Stimulated activated naive B cell treated with anti-CD40 and anti-IgM and Interleukin-4, amounts not matched to agents 10 μg/mL and 1 μg/mL and 100 μg/mL, for 72 hours (primary cell): ENCODE measurements around the gene PAPPA.
A peak's percentile ranks its signal among the peaks of the same experiment; 100 is the strongest.

ENCODE experiments used
- ATAC-seq, 2 donors: fragments of 150-1000 bp; cut with Tn5 transposase; replicated peaks; 2 replicates each; pipeline ENCODE4 v1.10.0; 2021; ENCODE audit warnings: moderate library complexity in 1 of 2
- DNase-seq: peaks from one replicate; pipeline ENCODE4 v3.0.0; 2021
- H3K27ac Mint-ChIP-seq: one replicate; pipeline ENCODE4 v1.8.0; 2022; ENCODE audit warnings: mild to moderate bottlenecking, mixed read lengths
- H3K27me3 Mint-ChIP-seq, 2 donors: one replicate each; pipeline ENCODE4 v1.8.0; 2022; ENCODE audit warnings: mixed read lengths in 2 of 2
- H3K36me3 Mint-ChIP-seq, 2 donors: one replicate each; pipeline ENCODE4 v1.8.0; 2022; ENCODE audit warnings: mixed read lengths in 2 of 2, mild to moderate bottlenecking in 1 of 2
- H3K4me1 Mint-ChIP-seq, 2 donors: one replicate each; pipeline ENCODE4 v1.8.0; 2022; ENCODE audit warnings: mixed read lengths in 2 of 2, mild to moderate bottlenecking in 1 of 2
- H3K4me3 Mint-ChIP-seq, 2 donors: one replicate each; pipeline ENCODE4 v1.8.0; 2022; ENCODE audit warnings: mild to moderate bottlenecking in 2 of 2, mixed read lengths in 2 of 2, moderate library complexity in 1 of 2
- H3K9me3 Mint-ChIP-seq, 2 donors: one replicate each; pipeline ENCODE4 v1.8.0; 2022; ENCODE audit warnings: mixed read lengths in 2 of 2, mild to moderate bottlenecking in 1 of 2

Gene PAPPA, protein sequence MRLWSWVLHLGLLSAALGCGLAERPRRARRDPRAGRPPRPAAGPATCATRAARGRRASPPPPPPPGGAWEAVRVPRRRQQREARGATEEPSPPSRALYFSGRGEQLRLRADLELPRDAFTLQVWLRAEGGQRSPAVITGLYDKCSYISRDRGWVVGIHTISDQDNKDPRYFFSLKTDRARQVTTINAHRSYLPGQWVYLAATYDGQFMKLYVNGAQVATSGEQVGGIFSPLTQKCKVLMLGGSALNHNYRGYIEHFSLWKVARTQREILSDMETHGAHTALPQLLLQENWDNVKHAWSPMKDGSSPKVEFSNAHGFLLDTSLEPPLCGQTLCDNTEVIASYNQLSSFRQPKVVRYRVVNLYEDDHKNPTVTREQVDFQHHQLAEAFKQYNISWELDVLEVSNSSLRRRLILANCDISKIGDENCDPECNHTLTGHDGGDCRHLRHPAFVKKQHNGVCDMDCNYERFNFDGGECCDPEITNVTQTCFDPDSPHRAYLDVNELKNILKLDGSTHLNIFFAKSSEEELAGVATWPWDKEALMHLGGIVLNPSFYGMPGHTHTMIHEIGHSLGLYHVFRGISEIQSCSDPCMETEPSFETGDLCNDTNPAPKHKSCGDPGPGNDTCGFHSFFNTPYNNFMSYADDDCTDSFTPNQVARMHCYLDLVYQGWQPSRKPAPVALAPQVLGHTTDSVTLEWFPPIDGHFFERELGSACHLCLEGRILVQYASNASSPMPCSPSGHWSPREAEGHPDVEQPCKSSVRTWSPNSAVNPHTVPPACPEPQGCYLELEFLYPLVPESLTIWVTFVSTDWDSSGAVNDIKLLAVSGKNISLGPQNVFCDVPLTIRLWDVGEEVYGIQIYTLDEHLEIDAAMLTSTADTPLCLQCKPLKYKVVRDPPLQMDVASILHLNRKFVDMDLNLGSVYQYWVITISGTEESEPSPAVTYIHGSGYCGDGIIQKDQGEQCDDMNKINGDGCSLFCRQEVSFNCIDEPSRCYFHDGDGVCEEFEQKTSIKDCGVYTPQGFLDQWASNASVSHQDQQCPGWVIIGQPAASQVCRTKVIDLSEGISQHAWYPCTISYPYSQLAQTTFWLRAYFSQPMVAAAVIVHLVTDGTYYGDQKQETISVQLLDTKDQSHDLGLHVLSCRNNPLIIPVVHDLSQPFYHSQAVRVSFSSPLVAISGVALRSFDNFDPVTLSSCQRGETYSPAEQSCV (N-terminal part only)

DNA sequence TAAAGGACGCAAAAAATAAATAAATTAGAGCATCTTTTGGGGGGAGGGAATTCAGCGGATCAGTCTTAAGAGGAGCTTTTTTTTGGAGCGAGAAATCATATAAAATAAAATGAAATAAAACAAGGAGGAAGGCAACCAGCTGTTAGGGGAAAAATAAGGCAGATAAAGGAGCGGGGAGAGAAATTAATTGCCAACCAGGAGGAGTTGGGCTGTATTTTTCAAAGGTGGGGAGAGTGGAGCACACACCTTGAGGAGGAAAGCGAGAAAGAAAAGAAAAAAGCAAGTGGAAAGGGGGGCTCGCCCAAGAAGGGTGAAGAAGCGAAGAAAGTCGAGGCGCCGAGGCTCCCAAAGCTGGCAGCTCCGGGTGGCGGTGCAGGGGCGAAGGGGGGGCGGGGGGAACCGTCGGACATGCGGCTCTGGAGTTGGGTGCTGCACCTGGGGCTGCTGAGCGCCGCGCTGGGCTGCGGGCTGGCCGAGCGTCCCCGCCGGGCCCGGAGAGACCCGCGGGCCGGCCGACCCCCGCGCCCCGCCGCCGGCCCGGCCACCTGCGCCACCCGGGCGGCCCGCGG, at the start of gene PAPPA:
Gene PAPPA (plus strand): TSS at position 27 of the 569 bp plus-strand sequence. CDS start 382 bp downstream, at position 409.
- H3K36me3 Mint-ChIP-seq: peaks cover 2 to 3% of the 10 kb centered on the region in 2 donors
- no peak within 1 kb of the TSS for H3K27ac Mint-ChIP-seq
- DNase-seq (no peak), ATAC-seq (no peak)
- peaks cover 0 to 2% of the 10 kb centered on the region in 2 donors for H3K9me3 Mint-ChIP-seq
- H3K4me3 Mint-ChIP-seq: peak within 1 kb of the TSS; percentile 68 to 71
- H3K4me1 Mint-ChIP-seq: peaks cover 16 to 21% of the 10 kb centered on the region in 2 donors
- peaks cover 73 to 87% of the 10 kb centered on the region in 2 donors for H3K27me3 Mint-ChIP-seq

DNA sequence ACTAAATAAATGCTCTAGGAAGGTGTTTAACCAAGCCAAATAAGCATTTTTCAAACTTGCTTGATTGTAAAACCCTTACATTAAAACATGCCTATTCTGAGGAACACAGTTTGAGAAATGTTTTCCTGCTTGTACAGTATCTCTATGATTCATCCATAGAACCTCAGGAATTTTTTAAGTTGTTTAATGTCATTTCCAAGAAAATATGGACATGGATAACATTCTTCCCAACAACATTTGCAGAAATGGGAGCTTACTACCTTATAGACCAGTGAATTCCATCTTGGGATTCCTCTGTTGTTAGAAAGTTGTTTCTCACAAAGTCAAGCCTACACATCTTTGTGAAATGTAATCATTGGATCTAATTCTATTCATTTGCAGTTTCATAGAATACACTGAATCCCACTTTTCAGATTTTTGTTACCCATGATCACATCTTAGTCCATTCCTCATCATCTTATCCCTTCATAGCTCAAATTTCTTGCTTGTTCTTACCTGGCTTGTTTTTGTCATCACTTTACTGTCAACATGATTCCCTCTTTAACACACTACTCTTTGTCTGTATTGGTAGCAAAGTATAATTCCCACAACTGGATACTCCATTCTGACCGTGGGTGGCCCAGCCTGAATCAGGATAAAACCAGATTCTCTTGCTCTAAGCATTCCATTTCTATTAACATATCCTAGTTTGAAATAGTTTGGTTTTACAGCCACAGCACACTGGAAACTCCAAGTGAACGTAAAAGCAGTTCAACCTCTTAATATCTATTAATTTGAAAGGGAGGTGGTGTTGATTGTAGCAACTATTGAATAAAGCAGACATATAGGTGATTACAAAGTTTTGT, 49.4 kb upstream of the PAPPA start:
- Mint-ChIP-seq H3K27ac (no peak overlapping the region), H3K9me3 (peaks cover 4 to 10% of the 10 kb centered on the region in 2 donors), H3K27me3 (no peaks in the 10 kb centered on the region), H3K4me1 (no peaks in the 10 kb centered on the region), H3K36me3 (no peaks in the 10 kb centered on the region), H3K4me3 (no peak overlapping the region)
- DNase-seq: no peak
- no peak for ATAC-seq

DNA sequence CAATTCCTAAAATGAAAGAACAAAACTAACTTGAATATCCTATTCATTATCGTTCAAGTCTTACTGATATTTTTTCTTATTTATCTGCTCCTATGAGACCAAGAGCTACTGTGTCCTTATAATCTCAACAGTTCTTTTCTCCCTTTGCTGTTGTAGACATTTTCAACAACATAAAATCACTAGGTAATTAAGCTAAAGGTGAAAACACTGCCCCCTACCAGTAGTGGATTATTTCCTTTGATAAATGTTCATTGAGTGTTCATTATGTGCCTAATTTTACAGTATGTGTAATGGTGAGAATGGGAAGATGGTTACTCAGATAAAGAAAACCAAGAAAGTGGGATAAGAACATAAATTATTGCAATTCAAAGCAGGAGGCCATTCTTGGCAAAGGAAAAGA, 41.4 kb upstream of the PAPPA start:
- H3K9me3 Mint-ChIP-seq: peaks cover 4 to 5% of the 10 kb centered on the region in 2 donors
- ATAC-seq (no peak), DNase-seq (no peak)
- H3K27ac Mint-ChIP-seq: no peak overlapping the region
- no peaks in the 10 kb centered on the region for H3K27me3 Mint-ChIP-seq
- no peak overlapping the region for H3K4me3 Mint-ChIP-seq
- no peaks in the 10 kb centered on the region for H3K36me3 Mint-ChIP-seq
- H3K4me1 Mint-ChIP-seq: no peaks in the 10 kb centered on the region

DNA sequence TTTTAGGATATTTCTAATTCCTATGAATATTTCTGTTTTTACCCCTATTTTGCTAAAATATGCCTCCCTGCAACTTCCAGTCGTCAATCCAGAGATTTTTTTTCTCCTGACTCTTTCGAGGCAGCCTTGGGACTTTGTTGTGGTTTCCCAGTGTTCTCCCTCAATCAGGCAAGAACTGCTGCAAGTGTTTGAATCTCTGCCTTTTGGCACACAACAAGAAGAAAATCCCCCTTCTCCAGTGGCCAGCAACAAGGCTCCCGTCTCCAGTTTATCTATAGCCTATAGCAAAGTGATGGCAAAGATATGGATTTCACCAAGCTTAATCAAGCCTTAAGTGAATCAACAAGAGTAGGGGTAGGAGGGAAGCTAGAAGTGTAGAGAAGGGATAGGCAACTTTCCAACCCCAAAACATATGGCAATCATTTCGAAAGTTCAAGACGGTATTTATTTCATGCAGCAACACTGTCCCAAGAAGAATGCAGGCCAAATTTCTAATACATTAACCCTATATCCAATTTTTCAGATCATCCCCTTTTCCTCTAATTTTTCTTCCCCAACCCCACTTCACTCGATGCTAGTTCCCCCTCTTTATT, 37.7 kb upstream of the PAPPA start:
- Mint-ChIP-seq H3K27ac (no peak overlapping the region), H3K4me1 (no peaks in the 10 kb centered on the region), H3K36me3 (no peaks in the 10 kb centered on the region), H3K9me3 (peaks cover 11 to 15% of the 10 kb centered on the region in 2 donors), H3K27me3 (no peaks in the 10 kb centered on the region), H3K4me3 (no peak overlapping the region)
- DNase-seq (no peak), ATAC-seq (no peak)

DNA sequence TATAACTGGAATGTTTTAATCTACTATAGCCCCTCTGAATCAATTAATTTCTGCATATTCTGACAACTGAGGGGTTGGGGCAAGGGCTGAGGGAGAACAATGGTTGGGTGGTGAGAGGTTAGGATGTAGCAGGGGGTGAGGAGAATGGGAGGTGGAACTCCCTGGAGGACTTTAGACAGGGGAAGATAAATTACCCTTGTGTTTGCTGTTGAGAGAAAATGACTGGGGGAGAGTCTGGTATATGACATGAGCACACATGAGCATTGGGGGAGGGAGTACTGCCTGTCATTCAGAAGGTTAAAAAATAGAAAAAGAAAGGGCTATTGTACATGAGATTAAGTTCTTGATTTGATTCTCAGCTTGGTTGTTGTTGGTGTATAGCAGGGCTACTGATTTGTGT, 37.2 kb upstream of the PAPPA start:
- H3K27me3 Mint-ChIP-seq: no peaks in the 10 kb centered on the region
- no peaks in the 10 kb centered on the region for H3K4me1 Mint-ChIP-seq
- DNase-seq: no peak
- no peak for ATAC-seq
- H3K27ac Mint-ChIP-seq: no peak overlapping the region
- no peak overlapping the region for H3K4me3 Mint-ChIP-seq
- H3K9me3 Mint-ChIP-seq: peaks cover 15 to 19% of the 10 kb centered on the region in 2 donors
- H3K36me3 Mint-ChIP-seq: no peaks in the 10 kb centered on the region

DNA sequence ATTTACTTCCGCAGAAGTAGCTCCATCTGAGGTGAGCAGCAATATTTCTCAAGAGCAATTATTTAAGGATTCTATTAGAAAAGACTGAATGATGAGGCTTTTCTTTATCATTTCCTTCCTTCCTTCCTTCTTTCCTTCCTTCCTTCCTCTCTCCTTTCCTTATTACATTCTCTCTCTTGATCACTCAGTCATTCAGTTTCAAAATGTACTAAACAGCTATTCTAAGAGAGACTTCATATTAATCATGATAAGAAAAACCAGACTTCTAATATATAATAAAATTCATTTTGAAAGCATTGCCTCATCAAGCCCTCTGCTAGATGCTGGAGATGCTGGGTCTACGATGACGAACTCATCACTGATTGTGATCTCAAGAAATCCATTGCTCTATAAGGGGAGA, 30.4 kb upstream of the PAPPA start:
- Mint-ChIP-seq H3K4me1 (no peaks in the 10 kb centered on the region), H3K4me3 (no peak overlapping the region), H3K27me3 (no peaks in the 10 kb centered on the region), H3K27ac (no peak overlapping the region), H3K36me3 (no peaks in the 10 kb centered on the region), H3K9me3 (peaks cover 13 to 18% of the 10 kb centered on the region in 2 donors)
- no peak for DNase-seq
- no peak for ATAC-seq

DNA sequence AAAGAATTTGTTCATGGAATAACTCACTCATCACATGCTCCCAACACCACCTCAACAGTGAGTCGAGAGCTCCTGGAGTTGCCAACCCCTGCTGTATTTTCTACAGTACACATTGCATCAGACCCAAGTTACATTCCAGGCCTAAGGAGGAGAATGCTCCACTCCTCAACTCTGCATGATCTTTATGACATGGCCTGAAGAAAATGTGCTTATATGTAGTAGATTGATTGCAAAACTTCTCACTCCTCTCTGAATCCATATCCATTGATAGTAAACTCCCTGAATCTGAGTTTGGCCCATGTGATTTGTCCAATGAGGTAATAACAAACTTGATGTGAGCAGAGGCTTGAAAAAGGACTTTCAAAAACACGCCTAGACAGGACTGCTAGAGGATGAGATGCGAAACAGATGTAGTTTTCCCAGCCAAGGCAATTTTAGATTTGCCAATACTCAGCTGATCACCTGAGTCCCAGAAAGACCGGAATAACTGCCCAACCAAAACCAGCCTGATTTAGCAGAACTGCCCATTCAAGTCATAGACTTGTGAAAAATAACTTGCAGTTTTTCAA, 29.0 kb upstream of the PAPPA start:
- Mint-ChIP-seq H3K36me3 (no peaks in the 10 kb centered on the region), H3K27me3 (no peaks in the 10 kb centered on the region), H3K4me1 (no peaks in the 10 kb centered on the region), H3K27ac (no peak overlapping the region), H3K4me3 (no peak overlapping the region), H3K9me3 (peaks cover 7 to 14% of the 10 kb centered on the region in 2 donors)
- ATAC-seq (no peak), DNase-seq (no peak)

DNA sequence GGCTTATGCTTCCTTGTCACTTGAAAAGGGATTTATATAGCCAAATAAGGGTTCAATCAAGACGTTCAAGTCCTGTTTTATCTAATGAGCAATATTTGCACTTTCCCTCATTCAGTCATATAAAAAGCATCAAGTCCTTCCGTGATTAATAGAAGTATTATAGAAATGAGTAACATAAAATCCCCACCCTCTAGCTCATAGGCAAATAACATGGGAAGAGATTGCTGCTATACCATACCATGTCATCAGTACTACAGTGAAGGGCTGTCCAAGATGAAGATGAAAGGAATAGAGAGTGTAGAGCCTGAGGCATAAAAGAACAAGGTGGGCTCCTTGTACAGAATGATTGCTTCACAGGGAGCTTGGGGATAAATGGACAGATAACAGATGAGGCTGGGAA, 20.4 kb upstream of the PAPPA start:
- peaks cover 3 to 15% of the 10 kb centered on the region in 2 donors for H3K9me3 Mint-ChIP-seq
- H3K4me3 Mint-ChIP-seq: no peak overlapping the region
- ATAC-seq: no peak
- H3K36me3 Mint-ChIP-seq: no peaks in the 10 kb centered on the region
- H3K27ac Mint-ChIP-seq: no peak overlapping the region
- no peak for DNase-seq
- H3K27me3 Mint-ChIP-seq: no peaks in the 10 kb centered on the region
- no peaks in the 10 kb centered on the region for H3K4me1 Mint-ChIP-seq

DNA sequence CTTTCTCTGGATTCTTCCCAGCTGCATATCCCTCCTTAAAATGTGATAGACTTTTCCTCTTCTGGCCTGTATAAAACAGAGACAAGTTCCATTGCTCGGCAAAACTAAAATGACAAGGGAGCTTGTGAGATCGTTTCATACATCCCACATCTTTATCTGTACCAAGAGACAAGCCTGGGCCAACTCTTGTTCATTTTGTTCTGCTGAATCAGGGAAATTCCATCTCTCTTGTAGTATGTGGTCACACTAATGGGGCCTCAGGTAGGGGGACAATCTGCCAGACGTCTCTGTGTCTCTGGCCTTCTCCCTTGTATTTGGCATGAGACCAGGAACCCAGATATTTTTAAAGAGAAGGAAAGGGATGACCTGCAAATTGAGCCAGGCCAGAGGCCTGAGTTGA, 18.6 kb upstream of the PAPPA start:
- no peak overlapping the region for H3K4me3 Mint-ChIP-seq
- no peak for ATAC-seq

DNA sequence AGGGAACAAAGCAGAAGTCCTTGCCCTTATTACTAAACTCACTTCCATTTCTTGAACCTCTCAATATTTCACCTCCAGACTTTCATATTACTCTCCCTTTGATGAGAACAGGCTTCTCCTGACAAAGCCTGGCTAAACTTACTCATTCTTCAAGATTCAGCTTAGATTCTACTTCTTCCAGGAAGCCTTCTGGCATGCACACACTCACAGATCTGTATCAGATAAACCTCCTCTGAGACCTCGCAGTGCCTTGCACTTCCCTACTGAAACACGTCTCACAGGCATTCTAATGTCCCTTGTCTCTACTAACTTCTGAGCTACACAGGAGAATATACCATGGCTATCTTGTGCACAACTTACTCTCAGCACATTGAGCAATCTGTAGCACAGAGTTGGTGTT, 16.6 kb upstream of the PAPPA start:
- Mint-ChIP-seq H3K4me1 (no peaks in the 10 kb centered on the region), H3K27me3 (no peaks in the 10 kb centered on the region), H3K36me3 (no peaks in the 10 kb centered on the region), H3K27ac (no peak overlapping the region), H3K4me3 (no peak overlapping the region), H3K9me3 (peaks cover 3 to 5% of the 10 kb centered on the region in 2 donors)
- DNase-seq (no peak), ATAC-seq (no peak)

More for the DNA sequence above, 18.6 kb upstream of the PAPPA start:
- H3K36me3 Mint-ChIP-seq: no peaks in the 10 kb centered on the region
- H3K27me3 Mint-ChIP-seq: no peaks in the 10 kb centered on the region
- no peaks in the 10 kb centered on the region for H3K4me1 Mint-ChIP-seq
- peaks cover 3 to 13% of the 10 kb centered on the region in 2 donors for H3K9me3 Mint-ChIP-seq
- no peak overlapping the region for H3K27ac Mint-ChIP-seq
- no peak for DNase-seq

DNA sequence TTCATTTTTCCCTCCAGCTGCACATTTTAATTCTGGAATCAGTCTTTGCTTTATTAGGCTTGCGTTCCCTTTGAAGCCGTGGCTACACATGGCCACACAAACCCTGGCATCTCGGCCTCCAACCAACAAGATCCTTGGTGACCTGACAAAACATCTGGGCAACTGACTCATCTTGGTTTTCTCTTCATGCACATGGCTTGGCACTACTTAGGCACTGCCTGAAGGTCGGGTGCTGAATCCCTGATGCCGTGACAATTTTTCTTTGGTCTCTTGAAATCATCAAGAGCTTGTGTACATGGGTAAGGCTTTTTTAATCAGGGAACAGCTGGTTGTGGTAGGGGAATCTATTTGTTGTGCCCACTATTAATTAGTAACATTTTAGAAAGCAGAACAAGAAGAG, 16.0 kb upstream of the PAPPA start:
- Mint-ChIP-seq H3K9me3 (peaks cover 3 to 5% of the 10 kb centered on the region in 2 donors), H3K27me3 (no peaks in the 10 kb centered on the region), H3K4me3 (no peak overlapping the region), H3K36me3 (no peaks in the 10 kb centered on the region), H3K4me1 (no peaks in the 10 kb centered on the region), H3K27ac (no peak overlapping the region)
- DNase-seq (no peak), ATAC-seq (no peak)

DNA sequence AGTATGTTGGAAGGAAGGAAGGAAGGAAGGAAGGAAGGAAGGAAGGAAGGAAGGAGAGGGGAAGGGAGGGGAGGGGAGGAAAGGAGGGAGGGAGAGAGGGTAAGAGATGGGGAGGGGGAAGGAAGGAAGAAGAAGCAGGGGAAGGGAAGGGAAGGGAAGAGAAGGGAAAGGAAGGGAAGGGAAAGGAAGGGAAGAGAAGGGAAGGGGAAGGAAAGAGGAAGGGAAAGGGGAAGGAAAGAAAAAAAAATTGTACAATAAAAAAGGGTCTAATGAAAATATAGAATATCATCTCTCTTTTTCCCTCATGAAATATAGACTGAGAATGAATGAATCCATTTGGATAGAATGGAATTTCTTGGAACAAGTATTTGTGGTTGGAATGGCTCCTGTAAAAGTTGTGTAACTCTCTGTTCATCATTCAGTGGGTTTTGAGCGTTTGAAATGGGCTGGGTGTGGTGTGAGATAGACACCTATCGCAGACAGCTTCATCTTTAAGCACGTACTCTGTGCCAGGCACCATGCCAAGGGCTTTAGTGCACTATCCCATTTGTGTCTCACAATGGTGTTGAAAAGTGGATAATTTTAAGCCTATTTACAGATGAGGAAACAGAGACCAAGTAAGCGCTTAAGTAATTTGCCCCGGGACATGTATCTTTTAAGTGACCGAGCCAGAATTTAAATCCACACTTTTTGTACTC, 11.6 kb upstream of the PAPPA start:
- DNase-seq: no peak
- no peaks in the 10 kb centered on the region for H3K9me3 Mint-ChIP-seq
- H3K4me1 Mint-ChIP-seq: no peaks in the 10 kb centered on the region
- no peak overlapping the region for H3K4me3 Mint-ChIP-seq
- no peak for ATAC-seq
- no peak overlapping the region for H3K27ac Mint-ChIP-seq
- no peaks in the 10 kb centered on the region for H3K36me3 Mint-ChIP-seq
- H3K27me3 Mint-ChIP-seq: peaks cover 0 to 6% of the 10 kb centered on the region in 2 donors
